Tibial artery (tissue), 4 donors: Measurements from ENCODE around the gene BNIP5.
"Not testable (repeated sequence)": the region's sequence is repeated elsewhere in the genome, so short reads cannot be mapped to it uniquely, and the experiment has no call there.

Experiments
- DNase-seq, 2 donors: peaks; one replicate each; pipeline ENCODE4 v3.0.0-alpha.2; 2019
- H3K27ac ChIP-seq, 2 donors: fragments of 200-600 bp; sonication (generic) in 1 of 2; 1 replicate in 1 of 2; 2 replicates in 1 of 2; pipeline ENCODE4 v1.5.1; 2018 to 2019; ENCODE audit warnings: mild to moderate bottlenecking in 1 of 2
- H3K27me3 ChIP-seq, 2 donors: fragments of 200-600 bp; sonication (generic) in 1 of 2; one replicate each; pipeline versions ENCODE4 v1.5.1 to v1.6.0; 2016 to 2019
- H3K36me3 ChIP-seq, 3 donors: fragments of 200-600 bp; sonication (generic) in 2 of 3; one replicate each; pipeline ENCODE4 v1.5.1; 2016 to 2019; ENCODE audit warnings: mild to moderate bottlenecking in 2 of 3
- H3K4me1 ChIP-seq, 4 donors: fragments of 200-600 bp; sonication (generic) in 2 of 4; 1 replicate in 3 of 4; 2 replicates in 1 of 4; pipeline ENCODE4 v1.5.1; 2016 to 2019
- H3K4me3 ChIP-seq, 2 donors: fragments of 200-600 bp; sonication (generic) in 1 of 2; 1 replicate in 1 of 2; 2 replicates in 1 of 2; pipeline ENCODE4 v1.5.1; 2018 to 2019; ENCODE audit warnings: mild to moderate bottlenecking in 2 of 2
- H3K9me3 ChIP-seq, 3 donors: fragments of 200-600 bp; sonication (generic) in 1 of 3; one replicate each; pipeline ENCODE4 v1.5.1; 2016 to 2019
- intact Hi-C: fragments of 100-400 bp; cut with DNase I; formaldehyde crosslinking; loops from one replicate; pipeline ENCODE4 v1.15.0; 2023; ENCODE audit warnings: low total_unique reads
- TF ChIP-seq, protein P1 (sequence below), 2 experiments: fragments of 200-600 bp in 1 of 2; fragments of 450-650 bp in 1 of 2; IDR thresholded peaks; one replicate each; pipeline ENCODE4 v1.5.1; 2017 to 2019; ENCODE audit warnings: antibody characterized with exemption in 2 of 2, mild to moderate bottlenecking in 1 of 2, moderate library complexity in 1 of 2

Gene BNIP5

DNA sequence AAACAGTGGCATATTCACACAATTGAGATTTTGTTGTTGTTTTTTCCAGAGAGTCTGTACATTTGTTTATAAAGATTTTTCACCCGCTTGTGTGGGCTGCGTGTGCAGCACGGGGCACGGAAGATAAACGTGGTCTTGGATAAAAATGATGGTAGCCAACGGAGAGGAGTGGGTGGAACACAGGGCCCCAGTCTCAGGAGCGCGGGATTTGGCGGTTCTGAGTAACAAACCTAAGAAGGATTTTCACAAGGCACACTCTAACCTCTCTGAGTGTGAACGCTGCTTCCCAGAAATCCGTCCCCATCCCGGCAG, 3.6 kb upstream of the BNIP5 start:
- Histone ChIP-seq H3K36me3 (no peaks in the 10 kb centered on the region), H3K27me3 (peaks cover 0 to 5% of the 10 kb centered on the region in 2 donors), H3K4me1 (peaks cover 0 to 23% (median 5%) of the 10 kb centered on the region in 4 donors), H3K27ac (peak overlapping the region; percentile 34 to 52), H3K9me3 (no peaks in the 10 kb centered on the region), H3K4me3 (no peak overlapping the region)
- TF ChIP-seq, protein P1, sequence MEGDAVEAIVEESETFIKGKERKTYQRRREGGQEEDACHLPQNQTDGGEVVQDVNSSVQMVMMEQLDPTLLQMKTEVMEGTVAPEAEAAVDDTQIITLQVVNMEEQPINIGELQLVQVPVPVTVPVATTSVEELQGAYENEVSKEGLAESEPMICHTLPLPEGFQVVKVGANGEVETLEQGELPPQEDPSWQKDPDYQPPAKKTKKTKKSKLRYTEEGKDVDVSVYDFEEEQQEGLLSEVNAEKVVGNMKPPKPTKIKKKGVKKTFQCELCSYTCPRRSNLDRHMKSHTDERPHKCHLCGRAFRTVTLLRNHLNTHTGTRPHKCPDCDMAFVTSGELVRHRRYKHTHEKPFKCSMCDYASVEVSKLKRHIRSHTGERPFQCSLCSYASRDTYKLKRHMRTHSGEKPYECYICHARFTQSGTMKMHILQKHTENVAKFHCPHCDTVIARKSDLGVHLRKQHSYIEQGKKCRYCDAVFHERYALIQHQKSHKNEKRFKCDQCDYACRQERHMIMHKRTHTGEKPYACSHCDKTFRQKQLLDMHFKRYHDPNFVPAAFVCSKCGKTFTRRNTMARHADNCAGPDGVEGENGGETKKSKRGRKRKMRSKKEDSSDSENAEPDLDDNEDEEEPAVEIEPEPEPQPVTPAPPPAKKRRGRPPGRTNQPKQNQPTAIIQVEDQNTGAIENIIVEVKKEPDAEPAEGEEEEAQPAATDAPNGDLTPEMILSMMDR (IDR thresholded peaks at IDR 0.05): no peak
- intact Hi-C loops: loop anchor here (2.0 kb wide), 1 partner anchor 21 kb away; no protein-coding TSS in a partner anchor
- DNase-seq: peak in 1 of 2 donors; percentile 57

DNA sequence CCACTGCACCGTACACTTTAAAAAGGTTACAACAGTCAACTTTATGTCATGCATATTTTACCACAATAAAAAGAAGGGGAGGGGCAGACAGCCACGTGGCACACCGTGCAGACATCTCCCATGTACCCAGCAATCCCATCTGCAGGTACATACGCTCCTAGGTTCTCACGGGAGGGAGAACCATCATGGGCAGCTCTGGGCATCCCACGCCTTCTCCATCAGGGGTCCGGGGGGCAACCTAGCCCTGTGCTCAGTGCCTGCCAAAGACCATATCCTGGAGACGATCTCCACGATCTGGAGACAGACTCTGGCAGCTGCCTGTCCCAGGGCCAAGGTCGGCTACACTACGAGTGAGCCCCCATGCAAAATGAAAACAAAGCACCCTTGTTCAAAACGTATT, 2.5 kb upstream of the BNIP5 start:
- Histone ChIP-seq H3K4me1 (peaks cover 0 to 23% (median 5%) of the 10 kb centered on the region in 4 donors), H3K27me3 (peaks cover 0 to 15% of the 10 kb centered on the region in 2 donors), H3K36me3 (no peaks in the 10 kb centered on the region), H3K9me3 (no peaks in the 10 kb centered on the region), H3K27ac (no peak overlapping the region), H3K4me3 (no peak overlapping the region)
- TF ChIP-seq, protein P1 (IDR thresholded peaks at IDR 0.05): no peak
- intact Hi-C loops: no loop called here
- peak in 1 of 2 donors; percentile 56 for DNase-seq

DNA sequence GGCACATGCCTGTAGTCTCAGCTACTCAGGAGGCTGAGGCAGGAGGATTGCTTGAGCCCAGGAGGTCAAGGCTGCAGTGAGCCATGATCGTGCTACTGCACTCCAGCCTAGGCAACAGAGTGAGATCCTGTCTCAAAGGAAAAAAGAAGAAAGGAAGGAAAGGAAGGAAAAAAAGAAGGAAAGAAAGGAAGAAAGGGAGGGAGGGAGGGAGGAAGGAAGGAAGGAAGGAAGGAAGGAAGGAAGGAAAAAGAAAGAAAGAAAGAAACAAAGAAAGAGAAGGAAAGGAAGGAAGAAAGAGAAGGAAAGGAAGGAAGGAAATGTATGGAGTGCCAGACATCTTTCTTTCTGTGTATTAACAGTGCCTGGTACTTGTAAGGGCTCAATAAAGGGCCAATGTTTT, 1.5 kb upstream of the BNIP5 start:
- H3K36me3 ChIP-seq, H3K4me3 ChIP-seq, H3K9me3 ChIP-seq, intact Hi-C loops, DNase-seq, H3K27ac ChIP-seq: not testable (repeated sequence)
- Histone ChIP-seq H3K27me3 (peaks cover 0 to 23% of the 10 kb centered on the region in 2 donors), H3K4me1 (peaks cover 0 to 14% (median 5%) of the 10 kb centered on the region in 4 donors)

DNA sequence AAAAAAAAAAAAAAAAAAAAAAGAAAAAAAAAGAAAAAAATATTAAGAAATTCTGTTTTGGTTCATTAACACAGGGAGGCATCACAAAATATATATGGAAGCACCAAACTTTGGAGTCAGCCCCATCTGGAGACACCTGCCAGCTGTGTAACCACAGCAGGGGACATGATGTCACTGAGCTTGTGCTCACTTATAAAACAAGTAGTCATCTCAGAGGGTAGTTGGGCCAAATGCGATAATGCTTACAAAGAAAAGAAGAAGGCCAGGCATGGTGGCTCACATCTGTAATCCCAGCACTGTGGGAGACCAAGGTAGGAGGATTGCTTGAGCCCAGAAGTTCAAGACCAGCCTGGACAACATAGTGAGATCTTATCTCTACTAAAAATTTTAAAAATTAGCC, 1.1 kb upstream of the BNIP5 start:
- no peak overlapping the region for H3K27ac ChIP-seq
- no peaks in the 10 kb centered on the region for H3K36me3 ChIP-seq
- DNase-seq: peak in 1 of 2 donors; percentile 3
- no peaks in the 10 kb centered on the region for H3K9me3 ChIP-seq
- H3K27me3 ChIP-seq: peaks cover 0 to 26% of the 10 kb centered on the region in 2 donors
- TF ChIP-seq, protein P1 (IDR thresholded peaks at IDR 0.05): no peak
- intact Hi-C loops: no loop called here
- peaks cover 0 to 12% (median 5%) of the 10 kb centered on the region in 4 donors for H3K4me1 ChIP-seq
- no peak overlapping the region for H3K4me3 ChIP-seq

DNA sequence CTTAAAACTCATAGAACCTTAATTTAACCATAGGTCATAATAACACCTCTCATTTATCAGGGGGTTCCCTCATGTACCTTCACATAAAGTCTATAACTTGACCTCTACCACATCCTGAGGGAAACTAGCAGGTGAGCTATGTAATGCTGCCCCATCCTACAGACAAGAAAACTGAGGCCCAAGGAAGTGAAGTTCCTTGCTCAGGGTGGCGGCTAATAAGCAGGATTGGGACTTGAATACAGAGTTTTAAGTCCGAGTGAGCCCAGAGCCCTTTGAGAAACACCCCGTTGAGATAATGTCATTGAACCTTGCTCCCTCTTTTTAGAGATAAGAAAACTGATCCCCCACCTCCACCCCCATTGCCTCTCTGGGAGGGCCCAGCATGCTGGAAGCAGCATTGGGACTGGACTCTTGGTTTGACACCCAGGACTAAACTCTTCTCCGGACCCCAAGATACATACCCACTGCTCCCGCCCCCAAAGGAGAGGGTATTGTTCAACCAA, 429 bp downstream of the BNIP5 start:
- TF ChIP-seq, protein P1 (IDR thresholded peaks at IDR 0.05): no peak
- H3K27ac ChIP-seq: no peak overlapping the region
- no peak overlapping the region for H3K4me3 ChIP-seq
- DNase-seq: peak in 1 of 2 donors; percentile 0
- H3K4me1 ChIP-seq: peaks cover 0 to 10% (median 4%) of the 10 kb centered on the region in 4 donors
- H3K9me3 ChIP-seq: no peaks in the 10 kb centered on the region
- peaks cover 0 to 33% of the 10 kb centered on the region in 2 donors for H3K27me3 ChIP-seq
- intact Hi-C loops: no loop called here
- H3K36me3 ChIP-seq: no peaks in the 10 kb centered on the region

DNA sequence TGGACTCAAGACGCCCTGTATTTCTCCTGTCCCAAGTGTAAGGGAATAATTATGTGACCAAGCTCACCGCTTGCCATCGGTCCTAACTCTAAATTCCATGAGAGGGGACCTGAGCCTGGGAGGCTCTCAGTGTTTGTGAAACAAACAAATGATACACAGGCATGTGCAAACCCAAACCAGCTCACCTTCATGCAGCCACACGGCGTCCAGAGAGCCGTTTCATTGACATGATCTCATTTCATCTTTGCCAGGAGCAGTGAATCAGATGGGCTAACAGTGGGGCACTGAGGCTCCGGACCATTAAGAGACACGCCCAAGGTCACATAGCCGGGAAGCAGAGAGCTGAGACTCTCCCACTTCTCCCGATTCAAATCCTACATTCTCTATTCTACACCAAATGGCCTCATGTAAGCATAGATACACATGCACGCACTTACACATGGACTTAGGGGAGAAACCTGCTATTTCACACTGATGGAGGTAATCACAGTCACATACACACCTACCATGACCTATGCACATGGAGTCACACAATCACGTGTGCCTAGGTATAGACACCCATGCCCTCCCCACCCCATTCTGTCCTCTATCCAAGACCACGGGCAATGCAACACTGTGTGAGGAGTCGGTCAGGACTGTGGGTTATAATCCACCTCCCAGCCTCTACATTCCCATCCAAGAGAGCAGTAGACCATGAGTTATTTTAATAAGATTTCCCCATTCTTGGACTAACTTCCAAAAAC, 1.1 kb downstream of the BNIP5 start:
- TF ChIP-seq, protein P1 (IDR thresholded peaks at IDR 0.05): no peak
- Histone ChIP-seq H3K9me3 (no peaks in the 10 kb centered on the region), H3K4me1 (peaks cover 0 to 3% (median 1%) of the 10 kb centered on the region in 4 donors), H3K36me3 (no peaks in the 10 kb centered on the region), H3K4me3 (no peak overlapping the region), H3K27ac (no peak overlapping the region), H3K27me3 (peaks cover 0 to 33% of the 10 kb centered on the region in 2 donors)
- intact Hi-C loops: no loop called here
- DNase-seq: peak; percentile 3 to 19
